Endothelial cell of umbilical vein (primary cell): Measurements from ENCODE around the gene DAB2IP.

ENCODE experiments used
- CTCF ChIP-seq, 2 donors: IDR thresholded peaks; 1 replicate in 1 of 2; 2 replicates in 1 of 2; pipeline ENCODE4 v1.5.1; 2011; ENCODE audit warnings: low read length in 2 of 2, mild to moderate bottlenecking in 2 of 2, moderate library complexity in 2 of 2, control low read depth in 1 of 2, inconsistent platforms in 1 of 2, low read depth in 1 of 2; ENCODE audit not compliant: insufficient read depth in 1 of 2; ENCODE audit errors: extremely low read depth in 1 of 2
- EZH2 ChIP-seq: IDR thresholded peaks from 2 replicates; pipeline ENCODE4 v1.6.1; 2012; ENCODE audit warnings: borderline replicate concordance, low read depth, mild to moderate bottlenecking, moderate library complexity, low read length, inconsistent platforms; ENCODE audit not compliant: severe bottlenecking
- JUN ChIP-seq: IDR thresholded peaks from 2 replicates; pipeline ENCODE4 v1.6.1; 2011; ENCODE audit warnings: borderline replicate concordance, low read depth; ENCODE audit not compliant: insufficient read length, insufficient read depth
- MYC ChIP-seq: IDR thresholded peaks from one replicate; pipeline ENCODE4 v1.6.1; 2011; ENCODE audit warnings: mild to moderate bottlenecking, low read depth, low read length
- POLR2A ChIP-seq: IDR thresholded peaks from 2 replicates; pipeline ENCODE4 v1.6.1; 2012; ENCODE audit warnings: low read depth, mild to moderate bottlenecking, control low read depth, low read length
- POLR2AphosphoS5 ChIP-seq: IDR thresholded peaks from 2 replicates; pipeline ENCODE4 v1.6.1; 2012; ENCODE audit warnings: low read depth, mild to moderate bottlenecking, control low read depth, low read length, moderate library complexity; ENCODE audit not compliant: insufficient read depth

DNA sequence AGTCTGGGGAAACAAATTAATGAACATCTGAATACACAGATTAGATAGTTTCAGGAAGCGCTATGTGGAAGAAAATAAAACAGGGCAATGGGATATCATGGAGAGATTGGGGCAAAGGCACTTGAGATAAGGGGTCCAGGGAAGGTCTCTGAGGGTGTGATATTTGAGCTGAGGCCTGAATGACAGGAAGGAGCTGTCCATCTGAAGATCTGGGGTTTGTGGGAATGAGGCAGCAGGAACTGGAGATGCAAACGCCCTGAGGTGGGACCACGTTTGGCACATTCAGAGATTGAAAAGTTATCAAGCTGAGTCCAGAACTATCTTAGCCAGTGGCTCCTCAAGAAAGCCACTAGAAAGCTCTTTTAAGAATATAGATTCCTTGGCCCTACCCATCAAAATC is 8.7 kb upstream of the DAB2IP start:
- TF ChIP-seq CTCF (IDR thresholded peaks at IDR 0.05; ENCODE audit: extremely low read depth in 1 of 2, insufficient read depth in 1 of 2, low read depth in 1 of 2, low read length in 2 of 2) (no peak), POLR2A (no peak), EZH2 (no peak), POLR2AphosphoS5 (no peak), MYC (no peak), JUN (no peak)
